ENCODE results near the gene ESR1. TPM values are rescaled to one million over a fixed set of nuclear protein-coding genes. Genes with fewer than 3 reads are reported as not detected.
"Not testable (repeated sequence)": the region's sequence is repeated elsewhere in the genome, so short reads cannot be mapped to it uniquely, and the experiment has no call there.

The ESR1 gene
- total RNA-seq, 2 experiments from 2014 or later, result 0.45 to 1.1 TPM

GRCh38 chr6:151962246-151962846, 154.9 kb downstream of the ESR1 start:
- H3K27me3 Mint-ChIP-seq, result peaks cover 46% of the 10 kb centered on the region
- H3K27ac Mint-ChIP-seq, result peak overlapping the region; percentile 23
- peaks cover 10% of the 10 kb centered on the region for H3K9me3 Mint-ChIP-seq
- peak; percentile 21 for DNase-seq
- peaks cover 13% of the 10 kb centered on the region for H3K4me1 Mint-ChIP-seq
- H3K4me3 Mint-ChIP-seq, result no peak overlapping the region
- H3K36me3 Mint-ChIP-seq, result peaks cover 2% of the 10 kb centered on the region

- Mint-ChIP-seq H3K27ac (no peak overlapping the region), H3K4me1 (peaks cover 13% of the 10 kb centered on the region), H3K36me3 (peaks cover 5% of the 10 kb centered on the region), H3K9me3 (peaks cover 11% of the 10 kb centered on the region), H3K4me3 (no peak overlapping the region), H3K27me3 (peaks cover 51% of the 10 kb centered on the region)
- DNase-seq, result no peak
Measured at GRCh38 chr6:151963001-151963400, 155.5 kb downstream of the ESR1 start.

DNA sequence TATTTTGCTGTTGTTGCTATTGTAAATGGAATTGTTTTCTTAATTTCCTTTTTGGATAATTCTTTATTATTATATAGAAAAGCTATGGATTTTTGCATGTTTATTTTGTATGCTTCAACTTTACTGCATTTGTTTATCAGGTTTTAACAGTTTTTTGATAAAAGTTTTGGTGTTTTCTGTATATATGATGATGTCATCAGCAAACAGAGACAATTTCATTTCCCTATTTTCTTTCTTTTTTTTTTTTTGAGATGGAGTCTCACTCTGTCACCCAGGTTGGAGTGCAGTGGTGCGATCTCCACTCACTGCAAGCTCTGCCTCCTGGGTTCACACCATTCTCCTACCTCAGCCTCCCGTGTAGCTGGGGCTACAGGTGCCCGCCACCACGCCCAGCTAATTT, 156.9 kb downstream of the ESR1 start:
- H3K27ac Mint-ChIP-seq, H3K4me3 Mint-ChIP-seq, DNase-seq, H3K36me3 Mint-ChIP-seq: not testable (repeated sequence)
- H3K9me3 Mint-ChIP-seq, result peaks cover 11% of the 10 kb centered on the region
- H3K27me3 Mint-ChIP-seq, result peaks cover 46% of the 10 kb centered on the region
- peaks cover 13% of the 10 kb centered on the region for H3K4me1 Mint-ChIP-seq

DNA sequence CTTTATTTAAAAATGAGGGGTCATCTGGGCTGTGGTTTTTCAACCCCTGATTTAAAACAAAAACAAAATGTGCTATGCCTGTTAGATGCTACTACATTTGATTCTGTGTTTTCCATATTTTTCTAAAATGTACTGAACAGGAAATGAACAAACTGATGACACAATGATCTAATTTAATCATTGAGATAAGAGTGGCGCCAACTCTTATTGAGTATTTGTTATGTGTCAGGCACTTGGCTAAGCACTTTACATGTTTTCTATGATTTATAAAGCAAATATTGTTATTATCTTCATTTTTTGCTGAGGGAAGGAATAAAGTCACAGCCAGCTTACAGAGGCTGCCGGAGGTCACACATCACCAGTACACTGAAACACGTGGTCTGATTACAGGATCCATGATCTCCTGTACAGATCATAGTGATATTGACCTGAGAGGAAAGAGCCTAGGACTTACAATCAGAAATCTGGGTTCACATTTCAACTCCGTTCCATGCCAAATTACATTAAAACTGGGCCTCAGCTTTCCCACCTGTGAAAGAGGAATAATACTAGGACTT, 166.7 kb downstream of the ESR1 start:
- Mint-ChIP-seq H3K36me3 (no peaks in the 10 kb centered on the region), H3K27me3 (peaks cover 21% of the 10 kb centered on the region), H3K9me3 (no peaks in the 10 kb centered on the region), H3K4me3 (no peak overlapping the region), H3K4me1 (no peaks in the 10 kb centered on the region), H3K27ac (no peak overlapping the region)
- DNase-seq, result no peak

DNA sequence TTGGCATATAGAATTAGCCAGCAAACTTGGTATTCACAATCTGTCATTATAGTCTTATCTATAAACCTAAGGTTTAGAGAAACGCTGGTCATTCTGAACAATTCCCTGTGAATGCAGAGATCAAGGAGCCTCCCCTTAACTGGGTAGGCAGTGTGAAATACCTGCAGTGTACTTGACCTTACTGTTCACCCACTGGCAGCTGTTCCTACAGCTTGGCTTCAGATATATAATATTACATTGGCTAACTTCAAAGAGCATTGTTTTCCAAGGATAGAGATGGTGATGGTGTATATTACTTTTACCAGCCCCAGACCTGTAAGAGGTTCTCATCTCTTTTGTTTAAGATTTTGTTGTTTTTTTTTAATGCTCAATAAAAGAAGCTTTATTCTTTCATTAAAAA, 168.3 kb downstream of the ESR1 start:
- Mint-ChIP-seq H3K4me1 (no peaks in the 10 kb centered on the region), H3K36me3 (no peaks in the 10 kb centered on the region), H3K9me3 (no peaks in the 10 kb centered on the region), H3K27me3 (peaks cover 14% of the 10 kb centered on the region), H3K4me3 (no peak overlapping the region), H3K27ac (no peak overlapping the region)
- DNase-seq, result no peak

GRCh38 chr6:151988199-151988598, 180.7 kb downstream of the ESR1 start:
- not testable (repeated sequence) for H3K9me3 Mint-ChIP-seq, H3K27me3 Mint-ChIP-seq, H3K4me3 Mint-ChIP-seq, H3K36me3 Mint-ChIP-seq, H3K27ac Mint-ChIP-seq, H3K4me1 Mint-ChIP-seq, DNase-seq

- Mint-ChIP-seq H3K36me3 (no peaks in the 10 kb centered on the region), H3K4me3 (no peak overlapping the region), H3K9me3 (peaks cover 1% of the 10 kb centered on the region), H3K27me3 (peaks cover 4% of the 10 kb centered on the region), H3K4me1 (no peaks in the 10 kb centered on the region), H3K27ac (no peak overlapping the region)
- DNase-seq, result no peak
Measured at GRCh38 chr6:151992091-151992490, 184.6 kb downstream of the ESR1 start.

- Mint-ChIP-seq H3K36me3 (no peaks in the 10 kb centered on the region), H3K27ac (no peak overlapping the region), H3K4me1 (no peaks in the 10 kb centered on the region), H3K9me3 (peaks cover 1% of the 10 kb centered on the region), H3K4me3 (no peak overlapping the region), H3K27me3 (peaks cover 4% of the 10 kb centered on the region)
- no peak for DNase-seq
Measured at GRCh38 chr6:151993364-151993763, 185.9 kb downstream of the ESR1 start.

DNA sequence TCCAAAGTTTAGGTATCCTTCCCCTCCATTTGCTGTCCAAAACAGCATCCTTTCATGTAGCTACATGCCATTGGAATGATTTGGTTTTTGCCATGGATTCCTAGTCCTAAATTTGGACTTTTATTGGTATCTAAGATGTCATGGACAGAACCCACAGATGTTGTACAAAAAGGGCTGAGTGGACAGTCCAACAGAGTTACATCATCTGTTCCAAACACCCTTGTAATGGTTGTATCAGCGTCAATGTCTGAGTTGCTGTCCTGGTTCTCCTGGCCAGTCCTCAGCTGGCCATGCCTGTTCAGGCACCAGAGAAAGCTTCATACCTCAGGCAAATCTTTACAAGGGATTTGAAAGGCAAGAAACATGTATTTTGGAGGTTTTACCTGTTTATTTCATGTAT, 191.3 kb downstream of the ESR1 start:
- Mint-ChIP-seq H3K4me3 (no peak overlapping the region), H3K9me3 (no peaks in the 10 kb centered on the region), H3K27me3 (no peaks in the 10 kb centered on the region), H3K27ac (no peak overlapping the region), H3K4me1 (no peaks in the 10 kb centered on the region), H3K36me3 (no peaks in the 10 kb centered on the region)
- DNase-seq, result no peak

DNA sequence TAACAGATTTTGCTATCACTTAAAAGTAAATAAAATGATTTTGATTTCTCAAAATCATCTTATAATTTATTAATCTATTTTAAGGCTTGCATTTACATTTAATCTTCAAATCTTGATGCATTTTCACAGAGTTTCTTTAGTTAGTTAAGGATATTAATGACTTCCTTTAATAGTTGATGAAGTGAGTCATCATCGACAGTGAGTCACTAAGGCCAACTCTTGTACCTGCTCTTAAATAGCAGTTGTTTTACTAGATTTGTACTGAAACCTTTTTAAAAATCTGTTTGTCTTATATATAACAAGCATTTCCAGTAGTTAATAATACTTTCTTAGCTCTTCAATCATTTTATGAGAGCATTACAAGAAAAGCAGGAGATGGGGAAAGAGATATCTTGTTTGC, 191.7 kb downstream of the ESR1 start:
- Mint-ChIP-seq H3K36me3 (no peaks in the 10 kb centered on the region), H3K27ac (no peak overlapping the region), H3K27me3 (no peaks in the 10 kb centered on the region), H3K9me3 (no peaks in the 10 kb centered on the region), H3K4me1 (no peaks in the 10 kb centered on the region), H3K4me3 (no peak overlapping the region)
- DNase-seq, result no peak

- H3K4me1 Mint-ChIP-seq, result no peaks in the 10 kb centered on the region
- no peak overlapping the region for H3K4me3 Mint-ChIP-seq
- H3K27me3 Mint-ChIP-seq, result no peaks in the 10 kb centered on the region
- no peak for DNase-seq
- no peaks in the 10 kb centered on the region for H3K9me3 Mint-ChIP-seq
- no peak overlapping the region for H3K27ac Mint-ChIP-seq
- no peaks in the 10 kb centered on the region for H3K36me3 Mint-ChIP-seq
Measured at GRCh38 chr6:152001408-152001807, 193.9 kb downstream of the ESR1 start.

- Mint-ChIP-seq H3K27ac (no peak overlapping the region), H3K4me3 (no peak overlapping the region), H3K9me3 (no peaks in the 10 kb centered on the region), H3K27me3 (no peaks in the 10 kb centered on the region), H3K36me3 (no peaks in the 10 kb centered on the region), H3K4me1 (no peaks in the 10 kb centered on the region)
- no peak for DNase-seq
Measured at GRCh38 chr6:152002306-152002705, 194.8 kb downstream of the ESR1 start.

- Mint-ChIP-seq H3K4me3 (no peak overlapping the region), H3K9me3 (no peaks in the 10 kb centered on the region), H3K4me1 (no peaks in the 10 kb centered on the region), H3K27me3 (no peaks in the 10 kb centered on the region), H3K36me3 (no peaks in the 10 kb centered on the region), H3K27ac (no peak overlapping the region)
- DNase-seq, result no peak
Measured at GRCh38 chr6:152004036-152004566, 196.6 kb downstream of the ESR1 start.

GRCh38 chr6:152004896-152005295, 197.4 kb downstream of the ESR1 start:
- H3K4me1 Mint-ChIP-seq, result no peaks in the 10 kb centered on the region
- no peaks in the 10 kb centered on the region for H3K9me3 Mint-ChIP-seq
- DNase-seq, result no peak
- no peak overlapping the region for H3K4me3 Mint-ChIP-seq
- H3K27ac Mint-ChIP-seq, result no peak overlapping the region
- H3K36me3 Mint-ChIP-seq, result no peaks in the 10 kb centered on the region
- H3K27me3 Mint-ChIP-seq, result no peaks in the 10 kb centered on the region

- Mint-ChIP-seq H3K36me3 (no peaks in the 10 kb centered on the region), H3K4me3 (no peak overlapping the region), H3K4me1 (no peaks in the 10 kb centered on the region), H3K27me3 (peaks cover 6% of the 10 kb centered on the region), H3K9me3 (no peaks in the 10 kb centered on the region), H3K27ac (no peak overlapping the region)
- DNase-seq, result no peak
Measured at GRCh38 chr6:152008779-152009178, 201.3 kb downstream of the ESR1 start.

GRCh38 chr6:152012227-152012626, 204.7 kb downstream of the ESR1 start:
- Mint-ChIP-seq H3K4me1 (no peaks in the 10 kb centered on the region), H3K27ac (no peak overlapping the region), H3K27me3 (peaks cover 9% of the 10 kb centered on the region), H3K4me3 (no peak overlapping the region), H3K36me3 (no peaks in the 10 kb centered on the region), H3K9me3 (peaks cover 6% of the 10 kb centered on the region)
- no peak for DNase-seq
